ENCODE measurements around the gene DLGAP1.

- TF ChIP-seq CTCF (IDR thresholded peaks at IDR 0.05; ENCODE audit: control extremely low read depth in 1 of 3, insufficient read depth in 1 of 3, low read depth in 1 of 3, low read length in 3 of 3) = no peak
- TF ChIP-seq CREB1 (IDR thresholded peaks at IDR 0.05) = no peak
- TF ChIP-seq POLR2A (IDR thresholded peaks at IDR 0.05; ENCODE audit: control extremely low read depth in 1 of 2, low read depth in 2 of 2, low read length in 2 of 2) = no peak
- TF ChIP-seq MAX (IDR thresholded peaks at IDR 0.05) = no peak
- TF ChIP-seq EP300 (IDR thresholded peaks at IDR 0.05; ENCODE audit: borderline replicate concordance in 1 of 2, low read depth in 2 of 2, low read length in 2 of 2) = no peak
These were observed 190.7 kb downstream of the DLGAP1 start for GRCh38 chr18:4264347-4264791.
